Neural cell (in vitro differentiated cells): ENCODE data around the gene MGA.
A peak's percentile ranks its signal among the peaks of the same experiment; 100 is the strongest.

ENCODE experiments used
- CTCF ChIP-seq: fragments of 450-650 bp; IDR thresholded peaks from 2 replicates; pipeline ENCODE4 v1.5.1; 2014; ENCODE audit warnings: antibody characterized with exemption, mild to moderate bottlenecking, moderate library complexity; ENCODE audit not compliant: poor library complexity, severe bottlenecking
- EP300 ChIP-seq: fragments of 450-650 bp; conservative IDR thresholded peaks from 2 replicates; pipeline ENCODE4 v1.6.1; 2014; ENCODE audit warnings: antibody characterized with exemption, mild to moderate bottlenecking, moderate library complexity; ENCODE audit not compliant: poor library complexity, severe bottlenecking
- EZH2 ChIP-seq: fragments of 200-600, 300-800 bp; shearing (Covaris generic), sonication (generic); IDR thresholded peaks from 2 replicates; pipeline ENCODE4 v1.6.1; 2014; ENCODE audit warnings: antibody characterized with exemption, low read length, borderline replicate concordance, mild to moderate bottlenecking; ENCODE audit not compliant: insufficient read depth, poor library complexity, severe bottlenecking
- POLR2AphosphoS5 ChIP-seq: IDR thresholded peaks from 2 replicates; pipeline ENCODE4 v1.6.1; 2012
- RAD21 ChIP-seq: fragments of 450-650 bp; conservative IDR thresholded peaks from 2 replicates; pipeline ENCODE4 v1.6.1; 2014; ENCODE audit warnings: antibody characterized with exemption, mild to moderate bottlenecking, moderate library complexity
- REST ChIP-seq: IDR thresholded peaks from 2 replicates; pipeline ENCODE4 v1.6.1; 2012; ENCODE audit warnings: borderline replicate concordance
- TAF1 ChIP-seq: IDR thresholded peaks from 2 replicates; pipeline ENCODE4 v1.6.1; 2012; ENCODE audit warnings: low read depth

GRCh38 chr15:41811432-41812195, 151.4 kb downstream of the MGA start:
- TF ChIP-seq EP300 = no peak
- no peak for TF ChIP-seq REST
- TF ChIP-seq CTCF = peak; percentile 74
- TF ChIP-seq EZH2 = no peak
- TF ChIP-seq TAF1 = no peak
- TF ChIP-seq POLR2AphosphoS5 = no peak
- TF ChIP-seq RAD21 = peak; percentile 81
